ENCODE data around the gene SMCO2.

Gene SMCO2

DNA sequence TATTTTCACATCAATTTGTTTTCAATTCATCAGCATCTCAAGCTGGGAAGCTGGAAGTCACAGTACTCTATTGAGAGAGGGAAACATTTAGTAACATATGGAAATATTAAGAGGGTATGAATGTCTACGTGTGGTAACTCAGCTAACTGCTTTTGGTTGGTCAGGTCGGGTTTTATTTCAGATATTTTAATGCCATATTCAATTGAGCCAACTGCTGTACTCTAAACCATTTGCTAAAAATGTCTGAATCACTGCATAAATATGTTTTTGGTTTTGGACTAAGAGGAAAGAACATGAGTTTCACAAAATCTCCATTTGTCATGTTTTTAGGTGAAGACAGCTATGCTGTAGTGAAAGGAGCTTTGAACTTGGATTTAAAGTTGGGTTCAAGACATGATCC, 58.6 kb downstream of the SMCO2 start:
- Histone ChIP-seq H4K91ac (ENCODE audit: low read length) (no peak overlapping the region), H2BK5ac (ENCODE audit: low read depth, low read length, poor library complexity, severe bottlenecking) (no peak overlapping the region), H3K79me1 (replicated peaks; ENCODE audit: low read length, poor library complexity, severe bottlenecking) (no peaks in the 10 kb centered on the region), H3K18ac (ENCODE audit: low read depth in 1 of 2, low read length in 2 of 2) (no peak overlapping the region), H2AFZ (ENCODE audit: low read depth, low read length) (no peak overlapping the region), H4K8ac (ENCODE audit: low read length) (no peak overlapping the region), H2BK120ac (ENCODE audit: low read depth, low read length) (no peak overlapping the region), H3K27ac (ENCODE audit: low read length, poor library complexity, severe bottlenecking) (no peak overlapping the region), H2BK15ac (ENCODE audit: low read depth, poor library complexity, severe bottlenecking) (no peak overlapping the region), H3K36me3 (ENCODE audit: control insufficient read depth in 1 of 2, insufficient read depth in 2 of 2, low read depth in 1 of 2, low read length in 2 of 2) (no peaks in the 10 kb centered on the region), H3K4me3 (ENCODE audit: insufficient read depth in 1 of 2, low read depth in 1 of 2, low read length in 2 of 2) (no peak overlapping the region), H3K14ac (ENCODE audit: low read length in 2 of 2) (no peak overlapping the region), H3K9me3 (ENCODE audit: control insufficient read depth, low read length) (no peaks in the 10 kb centered on the region), H3K4ac (ENCODE audit: low read depth in 1 of 2, low read length in 2 of 2) (no peak overlapping the region), H3K23ac (ENCODE audit: low read length in 2 of 2) (no peak overlapping the region), H3K27me3 (ENCODE audit: control insufficient read depth in 1 of 2, insufficient read depth in 1 of 2, low read length in 2 of 2) (no peaks in the 10 kb centered on the region), H3K4me1 (ENCODE audit: control insufficient read depth, insufficient read depth, low read depth, low read length) (no peaks in the 10 kb centered on the region), H3K9ac (ENCODE audit: low read length) (peak overlapping the region; percentile 75), H3K4me2 (ENCODE audit: low read length, poor library complexity, severe bottlenecking) (no peak overlapping the region), H2BK12ac (ENCODE audit: low read length in 2 of 2) (no peak overlapping the region), H2AK5ac (ENCODE audit: low read length, severe bottlenecking) (no peak overlapping the region)
- DNase-seq = no peak
- no CpG with 5 or more reads among the region's 2 CpGs for WGBS

DNA sequence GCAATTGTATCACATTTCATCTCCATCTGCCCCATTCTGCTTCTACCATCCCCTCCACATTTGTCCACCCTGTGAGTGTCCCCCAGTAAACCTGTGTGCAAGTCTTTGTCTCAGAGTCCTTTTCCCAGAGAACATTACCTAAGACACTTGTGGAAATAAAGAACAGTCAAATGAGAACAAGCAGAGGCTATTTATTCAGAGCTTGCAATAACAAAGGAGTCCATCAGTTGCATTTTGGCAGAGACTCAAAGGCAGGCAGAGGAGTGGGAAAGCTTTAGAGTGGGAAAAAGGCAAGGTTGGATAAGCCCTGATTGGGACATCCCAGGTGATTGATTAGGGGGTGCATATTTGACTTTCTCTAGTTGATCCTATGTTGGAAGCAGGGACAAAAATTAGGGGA, 59.2 kb downstream of the SMCO2 start:
- DNase-seq = no peak
- Histone ChIP-seq H2BK12ac (ENCODE audit: low read length in 2 of 2) (no peak overlapping the region), H2BK5ac (ENCODE audit: low read depth, low read length, poor library complexity, severe bottlenecking) (no peak overlapping the region), H2AK5ac (ENCODE audit: low read length, severe bottlenecking) (no peak overlapping the region), H3K9me3 (ENCODE audit: control insufficient read depth, low read length) (no peaks in the 10 kb centered on the region), H3K79me1 (replicated peaks; ENCODE audit: low read length, poor library complexity, severe bottlenecking) (no peaks in the 10 kb centered on the region), H3K4me1 (ENCODE audit: control insufficient read depth, insufficient read depth, low read depth, low read length) (no peaks in the 10 kb centered on the region), H3K4me3 (ENCODE audit: insufficient read depth in 1 of 2, low read depth in 1 of 2, low read length in 2 of 2) (no peak overlapping the region), H2AFZ (ENCODE audit: low read depth, low read length) (no peak overlapping the region), H4K91ac (ENCODE audit: low read length) (no peak overlapping the region), H3K36me3 (ENCODE audit: control insufficient read depth in 1 of 2, insufficient read depth in 2 of 2, low read depth in 1 of 2, low read length in 2 of 2) (no peaks in the 10 kb centered on the region), H2BK15ac (ENCODE audit: low read depth, poor library complexity, severe bottlenecking) (no peak overlapping the region), H3K23ac (ENCODE audit: low read length in 2 of 2) (no peak overlapping the region), H3K27me3 (ENCODE audit: control insufficient read depth in 1 of 2, insufficient read depth in 1 of 2, low read length in 2 of 2) (no peaks in the 10 kb centered on the region), H3K14ac (ENCODE audit: low read length in 2 of 2) (no peak overlapping the region), H3K4ac (ENCODE audit: low read depth in 1 of 2, low read length in 2 of 2) (no peak overlapping the region), H3K4me2 (ENCODE audit: low read length, poor library complexity, severe bottlenecking) (no peak overlapping the region), H3K18ac (ENCODE audit: low read depth in 1 of 2, low read length in 2 of 2) (no peak overlapping the region), H3K9ac (ENCODE audit: low read length) (peak overlapping the region; percentile 75), H4K8ac (ENCODE audit: low read length) (no peak overlapping the region), H2BK120ac (ENCODE audit: low read depth, low read length) (no peak overlapping the region), H3K27ac (ENCODE audit: low read length, poor library complexity, severe bottlenecking) (no peak overlapping the region)

DNA sequence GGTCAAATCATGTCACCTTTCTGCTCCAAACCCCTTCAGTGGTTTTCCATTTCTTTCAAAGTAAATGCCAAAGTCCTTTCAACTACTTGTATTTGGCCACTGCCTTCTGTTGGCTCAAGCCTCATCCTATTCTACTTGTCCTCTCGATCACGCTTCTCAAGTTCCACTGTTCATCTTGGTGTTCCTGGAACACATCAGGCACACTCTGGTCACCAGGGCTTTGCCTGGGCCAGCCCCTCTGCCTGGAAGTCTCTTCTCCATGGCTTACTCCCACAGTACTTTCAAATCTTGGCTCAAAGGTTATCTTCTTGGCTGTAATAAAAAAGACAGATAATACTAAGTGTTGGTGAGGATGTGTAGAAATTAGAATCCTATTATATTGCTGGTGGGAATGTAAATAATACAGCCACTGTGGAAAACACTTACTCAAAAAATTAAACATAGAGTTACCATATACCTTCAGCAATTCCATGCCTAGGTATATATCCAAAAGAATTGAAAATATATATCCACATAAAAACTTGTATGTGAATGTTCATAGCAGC, 60.2 kb downstream of the SMCO2 start:
- Histone ChIP-seq H3K4me1 (ENCODE audit: control insufficient read depth, insufficient read depth, low read depth, low read length) (no peaks in the 10 kb centered on the region), H2AFZ (ENCODE audit: low read depth, low read length) (no peak overlapping the region), H3K27ac (ENCODE audit: low read length, poor library complexity, severe bottlenecking) (no peak overlapping the region), H3K14ac (ENCODE audit: low read length in 2 of 2) (no peak overlapping the region), H3K4me3 (ENCODE audit: insufficient read depth in 1 of 2, low read depth in 1 of 2, low read length in 2 of 2) (no peak overlapping the region), H3K4me2 (ENCODE audit: low read length, poor library complexity, severe bottlenecking) (peak overlapping the region; percentile 23), H2BK15ac (ENCODE audit: low read depth, poor library complexity, severe bottlenecking) (peak overlapping the region; percentile 33), H2AK5ac (ENCODE audit: low read length, severe bottlenecking) (no peak overlapping the region), H3K4ac (ENCODE audit: low read depth in 1 of 2, low read length in 2 of 2) (no peak overlapping the region), H3K18ac (ENCODE audit: low read depth in 1 of 2, low read length in 2 of 2) (no peak overlapping the region), H3K9me3 (ENCODE audit: control insufficient read depth, low read length) (no peaks in the 10 kb centered on the region), H2BK120ac (ENCODE audit: low read depth, low read length) (no peak overlapping the region), H3K9ac (ENCODE audit: low read length) (no peak overlapping the region), H3K79me1 (replicated peaks; ENCODE audit: low read length, poor library complexity, severe bottlenecking) (no peaks in the 10 kb centered on the region), H4K91ac (ENCODE audit: low read length) (no peak overlapping the region), H2BK5ac (ENCODE audit: low read depth, low read length, poor library complexity, severe bottlenecking) (no peak overlapping the region), H3K27me3 (ENCODE audit: control insufficient read depth in 1 of 2, insufficient read depth in 1 of 2, low read length in 2 of 2) (no peaks in the 10 kb centered on the region), H3K23ac (ENCODE audit: low read length in 2 of 2) (no peak overlapping the region), H4K8ac (ENCODE audit: low read length) (no peak overlapping the region), H3K36me3 (ENCODE audit: control insufficient read depth in 1 of 2, insufficient read depth in 2 of 2, low read depth in 1 of 2, low read length in 2 of 2) (no peaks in the 10 kb centered on the region), H2BK12ac (ENCODE audit: low read length in 2 of 2) (peak overlapping the region in 1 of 2 experiments; percentile 55)
- no peak for DNase-seq
- 96% methylated on average over 2 of the region's 2 CpGs for WGBS

DNA sequence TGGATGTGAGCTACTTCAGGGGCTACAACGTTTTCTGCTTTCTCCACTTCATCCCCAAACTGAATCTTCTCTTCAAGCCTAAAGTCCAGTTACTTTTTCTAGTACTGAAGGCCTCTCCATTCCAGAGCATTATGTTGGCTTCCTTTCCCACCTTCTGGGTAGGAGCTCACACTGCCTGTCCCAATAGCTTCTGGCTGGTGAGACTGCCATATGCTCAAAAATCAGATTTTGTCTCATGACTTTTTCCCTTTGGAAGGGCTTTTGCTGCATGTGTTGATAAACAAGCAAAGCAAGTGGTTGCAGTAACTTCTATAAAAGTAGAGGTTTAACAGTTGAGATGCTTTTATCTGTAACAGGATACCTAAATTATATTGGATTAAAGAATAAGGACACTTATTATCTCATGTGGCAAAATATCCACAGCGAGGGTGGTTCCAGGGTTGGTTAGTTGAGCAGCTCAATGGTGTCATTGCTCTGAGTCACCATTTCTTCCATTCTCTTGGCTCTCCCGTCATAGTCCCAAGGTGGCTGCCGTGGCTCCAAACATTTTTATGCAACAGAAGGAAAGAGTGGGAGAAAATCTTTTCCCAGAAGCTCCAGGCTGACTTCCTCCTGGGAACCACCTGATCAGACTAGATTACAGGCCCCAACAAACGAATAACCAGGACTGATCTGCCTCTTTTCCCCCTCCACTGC, 62.3 kb downstream of the SMCO2 start:
- no peaks in the 10 kb centered on the region for H3K4me1 ChIP-seq (ENCODE audit: control insufficient read depth, insufficient read depth, low read depth, low read length)
- no peak overlapping the region for H3K14ac ChIP-seq (ENCODE audit: low read length in 2 of 2)
- no peak overlapping the region for H2AK5ac ChIP-seq (ENCODE audit: low read length, severe bottlenecking)
- H4K8ac ChIP-seq (ENCODE audit: low read length) = no peak overlapping the region
- H3K9ac ChIP-seq (ENCODE audit: low read length) = no peak overlapping the region
- no peak overlapping the region for H4K91ac ChIP-seq (ENCODE audit: low read length)
- no peak overlapping the region for H2AFZ ChIP-seq (ENCODE audit: low read depth, low read length)
- H3K23ac ChIP-seq (ENCODE audit: low read length in 2 of 2) = no peak overlapping the region
- no peak overlapping the region for H2BK120ac ChIP-seq (ENCODE audit: low read depth, low read length)
- no peak overlapping the region for H3K18ac ChIP-seq (ENCODE audit: low read depth in 1 of 2, low read length in 2 of 2)
- DNase-seq = no peak
- no peaks in the 10 kb centered on the region for H3K79me1 ChIP-seq (replicated peaks; ENCODE audit: low read length, poor library complexity, severe bottlenecking)
- H3K4me2 ChIP-seq (ENCODE audit: low read length, poor library complexity, severe bottlenecking) = no peak overlapping the region
- H2BK5ac ChIP-seq (ENCODE audit: low read depth, low read length, poor library complexity, severe bottlenecking) = no peak overlapping the region
- no peak overlapping the region for H3K27ac ChIP-seq (ENCODE audit: low read length, poor library complexity, severe bottlenecking)
- no peaks in the 10 kb centered on the region for H3K27me3 ChIP-seq (ENCODE audit: control insufficient read depth in 1 of 2, insufficient read depth in 1 of 2, low read length in 2 of 2)
- no peaks in the 10 kb centered on the region for H3K36me3 ChIP-seq (ENCODE audit: control insufficient read depth in 1 of 2, insufficient read depth in 2 of 2, low read depth in 1 of 2, low read length in 2 of 2)
- no peaks in the 10 kb centered on the region for H3K9me3 ChIP-seq (ENCODE audit: control insufficient read depth, low read length)
- no peak overlapping the region for H2BK15ac ChIP-seq (ENCODE audit: low read depth, poor library complexity, severe bottlenecking)
- 90% methylated on average over 5 of the region's 5 CpGs for WGBS
- H3K4ac ChIP-seq (ENCODE audit: low read depth in 1 of 2, low read length in 2 of 2) = no peak overlapping the region
- no peak overlapping the region for H3K4me3 ChIP-seq (ENCODE audit: insufficient read depth in 1 of 2, low read depth in 1 of 2, low read length in 2 of 2)
- no peak overlapping the region for H2BK12ac ChIP-seq (ENCODE audit: low read length in 2 of 2)

Measured in mesenchymal stem cell (in vitro differentiated cells and primary cell).